Right renal pelvis (tissue), 4 donors: ENCODE results near the gene IFITM5. TPM values are rescaled to one million over a fixed set of nuclear protein-coding genes. Genes with fewer than 3 reads are reported as not detected.

Source experiments
- DNase-seq, 4 donors: peaks; one replicate each; pipeline ENCODE4 v3.0.0-alpha.2; 2013; ENCODE audit warnings: low read depth in 4 of 4, low spot score in 3 of 4, missing footprints in 1 of 4
- polyA plus RNA-seq, 4 donors: library from polyadenylated mRNA; unstranded; fragments of 120-200 nt; gene quantifications; one replicate each; pipeline ENCODE4 v1.2.1, GENCODE V29; 2013; ENCODE audit not compliant: insufficient read length in 4 of 4

IFITM5 gene
- polyA plus RNA-seq, 4 donors: 0.34 to 0.48 TPM; not detected in 2

- DNase-seq: no peak
Measured at GRCh38 chr11:285021-285893, 14.1 kb downstream of the IFITM5 start.

DNA sequence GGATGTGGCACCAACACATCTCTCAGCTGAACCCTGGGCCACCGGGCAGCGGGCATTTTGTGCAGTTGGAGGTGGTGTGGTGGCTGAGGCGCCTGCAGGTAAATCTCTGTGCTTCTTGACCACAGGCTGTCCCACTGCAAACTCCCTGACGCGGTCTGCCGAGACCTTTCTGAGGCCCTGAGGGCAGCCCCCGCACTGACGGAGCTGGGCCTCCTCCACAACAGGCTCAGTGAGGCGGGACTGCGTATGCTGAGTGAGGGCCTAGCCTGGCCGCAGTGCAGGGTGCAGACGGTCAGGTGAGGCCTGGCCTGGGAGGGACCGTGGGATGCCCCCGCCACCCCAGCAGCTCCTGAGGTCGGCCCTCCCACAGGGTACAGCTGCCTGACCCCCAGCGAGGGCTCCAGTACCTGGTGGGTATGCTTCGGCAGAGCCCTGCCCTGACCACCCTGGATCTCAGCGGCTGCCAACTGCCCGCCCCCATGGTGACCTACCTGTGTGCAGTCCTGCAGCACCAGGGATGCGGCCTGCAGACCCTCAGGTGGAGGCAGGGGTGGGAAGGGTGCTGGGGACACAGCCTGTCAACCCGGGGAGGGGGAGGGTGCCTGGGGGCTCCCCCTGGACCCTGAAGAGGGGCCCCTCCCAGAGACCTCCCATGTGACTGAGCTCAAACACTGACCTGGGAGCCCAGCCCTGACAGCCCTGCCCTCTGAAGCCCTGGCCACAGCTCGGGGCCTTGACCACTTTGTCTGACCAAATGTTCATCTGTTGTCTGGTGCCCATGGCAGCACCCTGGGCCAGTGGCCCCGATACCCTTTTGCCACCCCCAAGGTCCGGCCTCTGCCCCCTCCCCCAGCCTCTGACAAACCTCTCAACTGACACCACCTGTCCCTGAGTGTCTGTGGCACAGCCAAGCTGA lies 15.0 kb downstream of the IFITM5 start:
- no peak for DNase-seq

DNA sequence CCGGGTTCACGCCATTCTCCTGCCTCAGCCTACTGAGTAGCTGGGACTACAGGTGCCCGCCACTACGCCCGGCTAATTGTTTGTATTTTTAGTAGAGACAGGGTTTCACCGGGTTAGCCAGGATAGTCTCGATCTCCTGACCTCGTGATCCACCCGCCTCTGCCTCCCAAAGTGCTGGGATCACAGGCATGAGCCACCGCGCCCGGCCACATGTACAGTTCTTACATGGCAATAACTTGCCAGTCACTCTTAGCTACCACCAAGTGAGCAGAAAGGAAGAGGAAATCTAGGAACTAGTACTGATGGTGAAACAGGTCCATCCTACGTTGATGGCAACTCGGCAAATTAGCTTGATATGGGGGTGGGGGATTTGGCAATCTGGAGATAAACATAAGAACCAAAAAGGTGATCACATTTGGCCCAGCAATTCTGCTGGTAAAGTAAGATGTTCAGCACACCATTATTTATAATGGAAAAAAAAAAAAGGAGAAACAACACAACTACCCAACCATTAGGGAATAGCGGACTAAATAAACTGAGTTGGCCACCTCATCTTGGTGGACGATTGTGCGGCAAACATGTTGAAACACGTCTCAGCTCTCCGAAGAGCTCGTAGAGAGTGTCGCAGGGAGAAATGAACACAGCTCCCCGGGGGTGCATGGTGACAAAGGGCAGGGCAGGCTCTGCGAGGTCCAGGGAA lies 15.8 kb downstream of the IFITM5 start:
- DNase-seq: no peak

DNA sequence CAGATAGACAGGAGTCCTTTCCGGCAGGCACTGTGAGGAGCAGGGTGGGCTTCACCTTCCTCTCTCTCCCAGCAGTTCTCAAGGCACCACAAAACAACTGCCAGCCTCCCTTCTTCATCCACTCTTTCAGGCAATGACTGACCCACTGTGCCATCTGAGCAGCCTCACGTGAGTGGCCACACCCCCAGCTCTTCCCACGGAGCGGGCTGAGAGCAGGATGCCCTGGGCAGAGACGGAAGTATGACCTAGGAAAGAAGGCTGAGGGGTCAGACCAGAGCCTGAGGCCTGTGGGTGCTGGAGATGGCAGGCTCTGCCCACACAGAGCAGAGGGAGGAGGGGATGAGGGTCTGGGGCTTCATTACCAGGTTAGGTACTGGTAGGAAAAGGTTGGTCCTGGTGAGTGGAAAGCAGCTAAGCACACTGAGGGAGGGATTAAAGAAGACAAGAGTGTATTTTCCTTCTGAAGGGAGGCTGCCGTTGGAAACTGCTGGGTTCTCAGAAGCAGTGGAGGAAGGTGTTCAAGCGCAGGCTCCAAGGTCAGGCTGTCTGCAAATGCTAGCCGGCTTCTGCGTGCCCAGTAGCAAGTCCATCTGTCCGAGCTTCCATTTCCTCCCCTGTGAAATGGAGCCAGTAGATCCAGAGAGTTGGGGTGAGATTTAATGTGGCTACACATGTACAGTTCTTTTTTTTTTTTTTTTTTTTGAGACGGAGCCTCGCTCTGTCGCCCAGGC lies 16.5 kb downstream of the IFITM5 start:
- no peak for DNase-seq

GRCh38 chr11:282171-282570 lies 17.2 kb downstream of the IFITM5 start:
- DNase-seq: no peak

GRCh38 chr11:281486-282161 lies 17.7 kb downstream of the IFITM5 start:
- DNase-seq: no peak

- no peak for DNase-seq
Measured at GRCh38 chr11:280706-281485, 18.4 kb downstream of the IFITM5 start.

GRCh38 chr11:279966-280705 lies 19.2 kb downstream of the IFITM5 start:
- DNase-seq: no peak

- DNase-seq: no peak
Measured at GRCh38 chr11:279040-279965, 20.0 kb downstream of the IFITM5 start.

DNA sequence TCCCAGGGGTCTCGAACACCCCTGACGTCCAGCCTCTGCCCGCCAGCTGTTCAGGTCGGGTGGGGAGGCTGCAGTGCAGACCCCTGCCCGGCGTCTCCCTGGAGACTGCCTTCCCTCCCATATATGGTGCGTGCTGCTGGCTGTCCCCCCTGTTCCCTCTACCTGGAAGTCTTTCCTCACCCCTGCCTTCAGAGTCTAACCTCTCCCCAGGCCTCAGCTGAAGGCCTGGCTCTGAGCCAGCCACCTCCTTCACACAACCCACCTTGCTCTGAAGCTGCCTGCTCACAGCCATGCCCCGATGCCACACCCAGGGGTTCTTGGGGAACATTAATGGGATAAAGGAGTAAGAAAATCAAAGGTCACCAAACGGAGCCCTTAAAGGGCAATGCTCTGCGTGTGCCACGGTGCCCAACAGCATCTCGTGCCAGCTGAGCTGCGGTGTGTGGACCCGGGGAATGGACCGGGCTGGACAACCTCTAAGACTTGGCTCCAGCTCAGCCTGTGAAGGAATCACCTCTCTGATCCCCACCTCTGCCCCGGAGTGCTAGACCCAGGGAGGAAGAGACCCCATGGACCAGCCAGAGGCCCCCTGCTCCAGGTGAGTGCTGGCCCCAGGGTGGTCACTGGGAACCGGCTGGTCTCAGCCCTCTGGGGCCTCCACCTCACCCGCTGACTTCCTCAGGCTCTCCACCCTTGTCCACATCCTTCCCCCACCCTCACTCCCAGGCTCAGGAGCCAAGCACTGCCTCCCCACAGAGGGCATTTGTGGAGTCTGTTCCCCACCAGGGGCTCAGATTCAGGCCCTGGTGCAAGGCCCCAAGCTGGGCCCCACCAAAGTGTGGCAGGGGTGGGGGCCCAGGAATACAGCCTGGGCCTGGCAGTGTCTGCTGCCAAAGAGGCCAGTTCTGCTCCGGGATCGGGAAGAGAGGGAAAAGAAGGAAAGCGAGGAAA lies 21.1 kb downstream of the IFITM5 start, which contains the start of gene NLRP6:
Gene NLRP6 (plus strand): TSS at position 407 of the 951 bp plus-strand sequence. CDS start 163 bp downstream, at position 570.
- DNase-seq: no peak

- no peak for DNase-seq
Measured at GRCh38 chr11:276219-276618, 23.1 kb downstream of the IFITM5 start.

DNA sequence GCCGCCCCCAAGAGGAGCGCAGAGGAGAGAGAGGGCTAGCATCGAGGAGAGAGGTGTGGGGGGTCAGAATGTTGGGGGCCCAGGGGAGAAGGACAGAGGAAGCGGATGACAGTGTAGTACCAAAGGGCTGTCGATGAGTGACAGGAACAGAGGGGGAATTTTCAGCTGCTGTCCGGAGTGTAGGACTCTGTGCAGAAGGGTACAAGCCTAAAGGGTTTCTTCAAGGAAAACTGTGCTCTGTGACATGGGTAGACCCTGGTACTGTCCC lies 26.5 kb downstream of the IFITM5 start:
- DNase-seq: no peak

DNA sequence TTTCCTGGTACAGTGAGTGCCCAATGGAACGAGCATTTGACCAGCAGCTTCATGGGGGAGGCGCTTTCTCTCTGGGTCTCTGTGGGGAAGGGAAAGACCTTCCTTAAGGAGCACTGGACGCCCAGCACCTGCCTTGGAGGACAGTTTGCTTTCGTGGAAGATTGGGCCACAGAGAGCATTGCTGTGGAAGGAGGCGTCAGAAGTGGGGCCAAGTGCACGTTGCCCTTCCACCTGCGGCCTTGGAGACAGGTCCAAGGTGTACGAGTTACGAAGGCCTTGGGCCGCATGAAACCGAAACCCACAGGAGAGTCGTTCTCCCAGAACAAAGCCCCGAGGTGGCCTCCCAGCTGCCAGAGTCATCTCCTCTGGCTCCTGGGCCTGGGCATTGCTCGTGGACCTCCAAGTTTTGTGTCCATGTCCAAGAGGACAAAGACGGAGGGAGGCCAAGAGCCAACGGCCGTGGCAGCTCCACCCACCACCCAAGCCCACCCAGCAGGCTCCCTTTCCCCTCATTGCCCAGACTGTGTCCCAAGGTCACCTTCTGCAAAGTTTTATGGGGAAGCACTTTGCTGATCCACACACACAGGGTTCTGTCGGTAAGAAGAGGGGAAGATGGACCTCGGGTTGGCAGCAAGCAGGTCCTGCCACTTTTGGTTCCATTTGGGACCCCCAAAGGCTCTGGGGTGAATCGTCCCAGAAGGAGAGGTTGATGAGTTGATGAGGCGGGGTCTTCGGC lies 27.0 kb downstream of the IFITM5 start:
- DNase-seq: no peak

DNA sequence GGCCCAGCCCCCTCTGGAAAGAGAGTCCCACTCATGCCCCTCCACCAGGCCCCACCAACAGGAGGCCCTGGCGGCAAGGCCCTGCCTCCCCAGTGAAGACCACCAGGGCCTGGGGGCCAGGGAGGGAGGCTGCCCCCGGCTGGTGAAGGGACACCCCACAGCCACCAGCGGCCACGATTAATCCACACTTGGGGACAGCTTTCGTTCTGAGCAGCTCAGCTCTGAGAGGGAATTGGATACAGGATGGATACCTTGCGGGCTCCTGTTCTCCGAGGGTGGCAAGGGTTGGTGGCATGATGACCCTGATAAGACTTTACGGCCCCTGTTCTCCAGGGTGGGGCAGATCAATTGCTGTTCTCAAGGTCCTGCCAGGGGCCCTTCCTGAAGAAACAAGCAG lies 28.0 kb downstream of the IFITM5 start:
- no peak for DNase-seq
